Superior temporal gyrus (tissue), 1 donor: Measurements from ENCODE around the gene MRPL17.

Source experiments
- DNase-seq: peaks from one replicate; pipeline ENCODE4 v3.0.0-alpha.2; 2016; ENCODE audit errors: extremely low spot score

The MRPL17 gene

DNA sequence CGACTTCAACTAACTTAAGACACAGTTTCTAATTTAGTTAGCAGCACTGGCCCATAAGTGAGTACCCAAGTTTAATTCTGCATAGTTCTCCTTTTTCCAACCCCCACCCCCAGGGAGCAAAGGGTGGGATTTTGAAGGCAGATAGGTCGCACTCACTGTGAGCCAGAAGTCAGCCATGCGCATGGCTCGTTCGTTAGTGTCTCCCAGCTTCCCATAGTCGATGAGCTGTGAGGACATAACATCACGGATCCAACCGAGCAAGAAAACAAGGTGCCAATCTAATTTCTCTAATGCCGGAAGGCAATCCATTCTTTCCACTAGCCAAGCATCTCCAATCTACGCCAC is 577 bp downstream of the MRPL17 start:
- peak; percentile 32 for DNase-seq

DNA sequence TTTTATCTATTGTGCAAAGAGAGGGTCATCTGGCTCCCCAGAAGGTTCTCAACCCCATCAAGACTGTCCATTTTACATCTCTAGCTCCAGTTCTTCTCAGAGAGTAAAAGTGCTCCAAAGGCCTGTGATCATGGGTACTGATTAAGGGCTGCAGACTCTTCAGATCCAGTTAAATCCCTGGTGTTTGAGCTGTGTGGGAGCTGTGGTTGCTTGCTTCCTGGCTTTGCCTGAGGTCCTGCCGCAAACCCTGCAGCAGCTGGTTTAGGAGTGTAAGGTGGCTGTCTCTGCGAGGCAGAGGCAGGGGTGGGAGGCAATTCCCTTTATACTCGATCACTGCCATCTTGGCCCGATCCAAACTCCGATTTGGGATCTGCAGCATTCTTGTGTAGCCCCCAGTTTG is 1.2 kb downstream of the MRPL17 start:
- DNase-seq, result no peak

DNA sequence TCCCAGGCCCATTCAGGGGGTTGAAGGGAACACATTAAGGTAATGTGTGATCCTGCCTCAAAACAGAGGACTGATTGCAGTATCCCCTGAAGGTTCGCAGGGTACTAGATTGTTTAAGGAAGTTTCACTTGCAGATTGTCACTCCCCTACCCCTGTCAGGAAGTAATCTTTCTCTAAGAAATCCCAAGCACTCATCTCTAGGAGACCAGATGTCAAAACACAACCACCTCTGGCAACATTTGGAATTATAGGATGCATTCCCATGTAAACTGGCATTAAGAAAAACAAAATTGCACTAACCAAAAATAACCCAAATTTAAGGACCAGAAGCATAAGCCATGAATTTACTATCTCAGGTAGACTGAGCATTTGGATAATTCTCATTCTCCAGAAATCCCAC is 1.6 kb downstream of the MRPL17 start:
- DNase-seq, result no peak

DNA sequence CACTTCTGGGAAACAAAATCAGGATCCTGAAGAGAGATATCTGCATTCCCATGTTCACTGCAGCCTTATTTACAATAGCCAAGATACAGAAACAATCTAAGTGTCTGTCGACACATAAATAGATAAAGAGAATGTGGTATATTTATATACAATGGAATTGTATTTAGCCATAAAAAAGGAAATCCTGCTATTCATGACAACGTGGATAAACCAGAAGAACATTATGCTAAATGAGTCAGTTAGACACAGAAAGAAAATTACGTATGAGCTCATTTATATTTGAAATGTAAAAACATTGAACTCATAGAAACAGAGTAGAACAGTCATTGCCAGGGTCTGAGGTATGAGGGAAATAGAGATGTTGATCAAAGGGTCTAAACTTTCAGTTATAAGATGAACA is 6.1 kb downstream of the MRPL17 start:
- DNase-seq, result no peak

DNA sequence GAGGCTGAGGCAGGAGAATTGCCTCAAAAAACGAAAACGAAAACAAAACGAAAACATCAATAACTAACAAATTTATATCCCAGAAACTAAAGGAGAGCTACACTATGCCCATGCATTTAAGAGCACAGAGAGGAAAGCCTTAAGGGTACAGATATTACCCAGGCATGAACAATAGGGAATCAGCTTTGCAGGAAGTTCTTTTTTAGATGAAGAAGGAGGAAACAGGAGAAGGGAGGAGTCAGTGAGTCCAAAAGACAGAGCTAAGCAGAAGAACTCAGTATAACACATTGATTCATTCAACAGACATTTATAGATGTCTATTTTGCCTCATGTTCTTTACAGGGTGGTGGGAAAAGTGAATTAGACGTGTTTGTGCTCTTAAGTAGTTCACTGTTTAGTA is 8.3 kb downstream of the MRPL17 start:
- DNase-seq, result no peak

DNA sequence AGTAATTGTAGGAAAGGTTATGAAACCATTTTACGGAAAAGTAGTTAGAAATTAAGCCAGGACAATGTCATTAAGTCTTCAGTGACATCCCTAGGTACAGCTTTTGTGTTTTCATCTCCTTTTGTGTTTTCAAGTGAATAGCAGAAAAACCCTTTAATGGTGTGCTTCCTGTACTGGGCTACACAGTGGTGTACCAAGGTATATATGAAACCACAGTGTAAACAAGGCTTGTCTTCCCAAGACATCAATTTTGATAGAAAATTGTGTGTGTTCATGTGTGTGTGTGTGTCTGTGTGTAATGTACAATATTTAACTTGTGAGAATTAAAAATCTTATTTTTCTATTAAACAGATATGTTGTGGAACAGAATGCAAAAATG is 8.9 kb downstream of the MRPL17 start:
- DNase-seq, result no peak

DNA sequence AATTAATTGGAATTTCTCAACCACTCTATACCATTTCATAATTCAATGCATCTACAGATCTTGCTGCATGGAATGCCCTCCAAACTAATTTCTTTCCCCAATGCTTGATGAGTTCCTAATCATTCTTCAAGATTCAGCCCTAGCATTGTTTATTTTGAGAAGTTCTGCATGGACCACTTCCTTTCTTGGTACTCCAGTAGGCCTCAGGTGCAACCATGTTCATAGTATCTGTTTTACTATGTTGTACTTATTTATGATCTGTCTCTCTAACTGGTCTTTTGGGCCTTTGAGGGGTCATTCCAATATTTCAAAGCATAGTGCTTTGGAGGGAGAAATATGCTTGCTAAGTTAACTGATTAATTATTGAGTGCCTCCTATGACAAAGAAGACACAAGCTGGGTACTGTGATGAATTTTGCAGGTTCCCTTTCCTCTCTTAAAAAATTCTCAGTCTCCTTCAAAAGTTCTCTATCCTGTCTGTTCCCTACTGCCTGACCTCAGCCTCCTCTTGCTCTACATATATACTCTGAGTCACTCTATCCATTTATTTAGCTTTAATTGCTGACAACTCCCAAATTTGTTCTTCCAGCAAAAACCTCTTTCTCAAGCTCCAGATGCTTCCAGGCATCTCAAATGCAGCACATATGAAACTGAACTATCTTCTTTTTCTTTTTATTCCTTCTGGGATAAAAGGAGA is 9.5 kb downstream of the MRPL17 start:
- no peak for DNase-seq

DNA sequence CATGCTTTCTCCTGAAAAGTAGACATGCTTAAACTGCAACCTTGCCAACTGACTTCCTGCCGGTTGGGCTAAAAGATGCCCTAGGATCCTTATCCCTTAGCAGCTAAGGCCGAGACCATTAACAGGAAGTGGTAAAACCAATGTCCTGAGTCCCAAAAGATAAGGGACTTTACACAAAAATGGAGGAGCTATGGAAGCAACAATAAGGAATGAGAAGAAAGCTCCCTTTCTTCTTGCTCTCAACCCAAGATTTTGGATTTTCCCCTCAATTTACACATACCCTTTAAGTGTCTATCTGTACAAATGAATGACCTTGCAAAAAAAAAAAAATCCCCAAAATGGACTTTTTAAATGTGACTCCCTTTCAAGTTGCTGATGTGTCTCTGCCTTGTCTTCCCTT is 11.1 kb downstream of the MRPL17 start:
- DNase-seq, result no peak

DNA sequence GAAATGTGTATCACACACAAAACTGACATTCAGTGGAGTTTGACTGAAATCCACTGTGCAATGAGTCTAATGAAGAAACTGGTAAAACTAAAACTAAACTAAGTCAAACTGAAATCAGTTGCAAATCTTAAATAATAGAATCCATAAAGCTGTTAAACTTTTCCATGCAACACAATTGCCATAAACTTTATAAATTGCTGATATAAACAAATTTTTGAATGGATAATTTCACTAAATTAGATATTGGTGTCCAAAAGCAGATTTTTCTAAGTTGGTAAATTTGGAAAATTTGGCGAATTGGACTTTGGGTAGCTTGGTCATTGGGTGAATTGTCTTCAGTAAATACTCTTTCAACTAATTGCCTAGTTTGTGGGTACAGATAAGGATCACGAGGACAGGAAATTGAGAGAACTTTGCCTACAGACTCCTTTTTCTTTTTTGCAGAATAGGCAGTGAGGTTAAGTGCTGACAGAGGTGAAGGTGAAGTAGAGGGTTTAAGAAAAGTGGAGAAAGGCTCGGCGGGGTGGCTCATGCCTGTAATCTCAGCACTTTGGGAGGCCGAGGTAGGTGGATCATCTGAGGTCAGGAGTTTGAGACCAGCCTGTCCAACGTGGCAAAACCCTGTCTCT is 12.8 kb downstream of the MRPL17 start:
- no peak for DNase-seq

DNA sequence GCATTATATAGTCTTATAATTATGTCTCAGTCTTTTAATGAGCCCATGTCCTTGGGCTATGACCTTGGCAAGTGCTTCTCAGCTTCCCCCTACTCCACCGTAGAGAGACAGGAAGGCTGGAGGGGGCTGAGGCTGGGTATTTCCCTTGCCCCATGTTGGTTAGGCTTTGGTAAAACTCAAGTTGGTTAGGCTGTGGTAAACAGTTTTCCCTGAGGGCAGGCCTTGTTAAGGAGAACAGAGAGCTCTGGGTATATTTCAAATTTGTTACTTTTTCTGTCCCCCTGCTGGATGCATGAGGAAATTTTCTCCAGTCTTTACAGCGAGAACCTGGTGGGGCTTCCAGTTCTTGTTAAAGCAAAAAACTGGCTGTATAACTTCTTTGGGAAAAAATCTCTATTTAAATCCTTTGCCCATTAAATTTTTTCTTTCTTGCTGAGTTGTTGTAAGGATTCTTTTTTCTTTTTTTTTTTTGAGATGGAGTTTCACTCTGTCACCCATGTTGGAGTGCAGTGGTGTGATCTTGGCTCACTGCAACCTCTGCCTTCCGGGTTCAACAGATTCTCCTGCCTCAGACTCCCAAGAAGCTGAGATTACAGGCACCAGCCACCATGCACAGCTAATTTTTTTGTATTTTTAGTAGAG is 15.3 kb downstream of the MRPL17 start:
- peak; percentile 29 for DNase-seq

DNA sequence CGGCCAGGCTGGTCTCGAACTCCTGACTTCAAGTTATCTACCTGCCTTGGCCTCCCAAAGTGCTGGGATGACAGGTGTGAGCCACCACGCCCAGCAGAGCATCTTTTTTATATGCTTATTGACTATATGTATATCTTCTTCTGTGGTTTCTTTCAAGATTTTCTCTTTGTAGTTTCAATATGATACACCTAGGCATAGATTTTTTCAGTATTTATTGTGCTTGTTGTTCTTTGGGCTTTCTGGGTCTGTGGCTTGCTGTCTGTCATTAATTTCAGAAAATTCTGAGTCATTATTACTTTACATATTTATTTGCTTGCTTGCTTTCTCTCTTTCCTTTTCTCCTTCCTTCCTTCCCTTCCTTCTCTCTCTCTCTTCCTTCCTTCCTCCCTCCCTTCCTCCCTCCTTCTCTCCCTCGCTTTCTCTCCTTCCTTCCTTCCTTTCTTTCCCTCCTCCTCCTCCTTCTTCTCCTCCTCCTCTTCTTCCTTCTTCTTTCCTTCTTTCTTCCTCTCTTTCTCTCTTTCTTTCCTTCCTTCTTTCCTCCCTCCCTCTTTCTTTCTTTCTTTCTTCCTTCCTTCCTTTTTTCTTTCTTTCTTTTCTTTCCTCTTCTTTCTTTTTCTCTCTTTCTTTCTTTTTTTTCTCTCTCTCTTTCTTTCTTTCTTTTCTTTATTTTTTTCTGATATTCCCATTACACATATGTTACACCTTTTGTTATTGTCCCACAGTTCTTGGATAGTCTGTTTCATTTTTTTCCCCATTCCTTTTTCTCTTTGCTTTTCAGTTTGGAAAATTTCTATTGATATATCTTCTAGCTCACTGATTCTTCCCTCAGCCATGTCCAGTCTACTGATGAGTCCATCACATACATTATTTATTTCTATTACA is 16.6 kb downstream of the MRPL17 start:
- no peak for DNase-seq

DNA sequence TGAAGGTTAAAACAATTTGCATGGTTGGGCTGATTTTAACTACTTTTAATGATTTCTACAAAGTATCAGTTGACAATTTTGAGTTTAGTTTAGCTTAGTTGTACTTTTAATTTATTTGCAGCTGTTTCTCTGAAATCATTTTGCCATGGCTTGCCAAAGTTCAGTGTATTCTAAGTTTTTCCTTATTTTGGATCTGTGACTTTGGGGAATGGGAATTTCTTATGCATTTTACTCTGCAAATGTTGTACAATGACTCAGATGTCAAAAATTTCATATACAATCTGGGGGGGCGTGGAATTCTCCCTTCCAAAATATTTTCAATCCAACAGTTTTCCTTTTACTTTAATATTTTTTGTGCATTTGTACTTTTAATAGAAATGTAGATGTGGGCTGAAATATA is 18.6 kb downstream of the MRPL17 start:
- DNase-seq, result no peak

DNA sequence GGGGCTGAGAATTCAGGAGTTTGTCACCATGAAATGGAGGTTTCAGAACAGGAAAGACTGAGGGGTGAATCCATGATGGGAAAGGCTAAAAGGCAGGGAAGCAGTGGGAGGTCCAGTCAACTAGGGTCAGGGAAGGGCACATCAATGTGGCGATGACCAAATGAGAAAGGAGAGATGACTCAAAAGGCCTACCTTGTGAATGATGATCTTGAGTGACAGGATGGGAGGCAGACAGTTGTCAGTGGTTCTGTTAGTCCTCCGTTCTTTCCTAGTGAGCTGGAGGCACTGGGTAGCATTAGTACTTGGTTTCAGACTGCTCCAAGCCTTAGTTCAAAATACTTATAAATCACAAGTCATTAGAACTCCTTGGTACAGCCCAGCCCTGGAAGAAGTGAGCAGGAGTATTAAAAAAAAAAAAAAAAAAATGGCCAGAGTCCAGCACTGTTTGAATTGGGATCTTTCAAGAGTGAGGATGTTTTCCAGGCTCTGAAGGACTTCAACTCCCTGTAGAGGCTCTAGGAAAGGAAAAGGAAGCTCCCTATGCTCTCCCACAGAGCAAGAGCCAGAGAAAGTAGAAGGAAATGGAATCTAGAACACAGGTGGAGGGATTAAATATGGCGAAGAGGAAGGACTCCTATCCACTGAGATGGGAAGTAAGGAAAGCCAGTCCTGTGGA is 19.2 kb downstream of the MRPL17 start:
- no peak for DNase-seq

DNA sequence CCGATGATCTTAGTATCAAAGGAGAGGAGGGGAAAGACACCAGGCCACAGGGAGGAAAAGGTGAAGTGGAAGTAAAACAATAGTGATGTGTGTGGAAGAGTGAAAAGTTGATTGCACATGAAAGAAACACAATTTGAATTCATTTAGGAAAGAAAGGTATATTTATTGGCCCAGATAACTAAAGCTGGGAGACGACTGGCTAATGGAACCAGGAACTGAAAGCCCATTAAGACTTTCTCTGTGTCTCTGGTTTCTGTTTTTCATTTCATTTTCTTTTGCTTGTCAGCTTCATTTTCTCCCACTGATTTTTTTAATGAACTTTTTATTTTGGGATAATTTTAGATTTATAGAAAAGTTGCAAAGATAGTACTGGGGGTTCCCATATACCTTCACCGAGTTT is 22.4 kb downstream of the MRPL17 start:
- no peak for DNase-seq

DNA sequence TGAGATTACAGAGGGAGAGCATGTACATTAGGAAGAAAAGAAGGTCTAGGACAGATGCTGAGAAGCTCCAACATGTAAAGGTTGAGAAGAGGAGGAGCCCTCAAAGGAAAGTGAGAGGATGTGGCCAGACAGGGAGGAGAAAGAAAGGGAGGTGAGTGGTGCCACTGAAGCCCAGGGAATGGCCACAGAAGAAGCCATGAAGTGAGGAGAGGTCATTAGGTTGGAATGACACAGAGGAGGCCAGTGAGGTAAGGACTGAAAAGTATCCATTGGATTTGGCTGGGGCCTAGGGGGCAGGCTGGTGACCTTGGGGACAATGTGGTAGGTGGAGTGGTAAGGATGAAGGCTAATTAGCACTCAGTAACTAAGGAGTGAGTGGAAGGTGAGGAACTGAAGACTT is 24.5 kb downstream of the MRPL17 start:
- DNase-seq, result no peak

DNA sequence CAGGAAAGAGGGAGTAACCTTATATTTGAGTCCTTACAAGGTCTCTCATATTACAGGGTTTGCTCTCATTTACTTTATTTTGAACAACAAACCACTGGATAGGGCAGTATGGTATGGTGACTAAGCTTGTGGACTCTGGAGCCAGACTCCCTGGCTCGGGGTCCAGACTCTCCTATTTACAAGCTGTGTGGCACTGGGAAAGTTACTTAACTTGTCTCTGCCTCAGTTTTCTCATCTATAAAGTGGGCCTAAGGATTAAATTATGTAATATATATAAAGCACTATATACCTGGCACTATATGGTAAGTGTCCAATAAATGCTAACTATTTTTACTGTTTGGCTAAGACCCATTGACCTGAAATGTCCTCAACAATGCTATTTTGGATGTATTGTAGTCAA is 25.8 kb downstream of the MRPL17 start:
- DNase-seq, result no peak

DNA sequence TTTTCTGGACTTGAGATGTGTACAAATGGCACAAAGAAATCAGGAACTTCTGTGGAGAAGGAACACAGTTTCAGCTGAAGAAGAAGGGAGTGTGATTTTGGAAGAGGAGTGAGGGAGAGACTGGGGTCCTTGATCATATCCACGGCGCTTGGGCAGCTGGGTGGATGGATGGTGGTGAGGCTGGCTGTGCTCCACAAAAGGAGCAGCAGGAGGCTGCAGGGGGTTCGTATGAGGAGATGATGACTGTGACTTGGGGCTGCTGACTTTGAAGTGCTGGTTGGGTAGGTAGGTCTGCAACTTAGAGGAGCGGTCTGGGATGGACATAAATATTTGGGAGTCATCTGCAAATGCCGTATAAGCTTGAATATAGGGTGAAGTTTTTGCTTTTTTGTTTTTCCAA is 26.2 kb downstream of the MRPL17 start:
- DNase-seq, result no peak

DNA sequence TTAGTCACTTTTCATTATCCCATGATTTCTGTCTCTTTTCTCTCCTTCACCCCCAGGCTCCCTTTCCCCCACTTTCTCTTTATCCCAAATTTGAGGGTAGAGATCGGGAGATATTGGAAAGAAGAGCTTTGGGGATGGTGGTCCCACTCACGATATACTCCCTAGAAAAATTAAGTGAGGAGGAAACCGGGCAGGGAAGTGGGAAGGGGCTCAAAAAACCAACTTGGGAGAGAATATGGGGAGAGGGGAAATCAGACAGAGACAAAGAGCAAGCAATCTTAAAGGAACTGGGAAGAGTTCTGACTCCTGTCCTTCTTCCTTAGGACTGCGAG is 26.6 kb downstream of the MRPL17 start:
- no peak for DNase-seq

DNA sequence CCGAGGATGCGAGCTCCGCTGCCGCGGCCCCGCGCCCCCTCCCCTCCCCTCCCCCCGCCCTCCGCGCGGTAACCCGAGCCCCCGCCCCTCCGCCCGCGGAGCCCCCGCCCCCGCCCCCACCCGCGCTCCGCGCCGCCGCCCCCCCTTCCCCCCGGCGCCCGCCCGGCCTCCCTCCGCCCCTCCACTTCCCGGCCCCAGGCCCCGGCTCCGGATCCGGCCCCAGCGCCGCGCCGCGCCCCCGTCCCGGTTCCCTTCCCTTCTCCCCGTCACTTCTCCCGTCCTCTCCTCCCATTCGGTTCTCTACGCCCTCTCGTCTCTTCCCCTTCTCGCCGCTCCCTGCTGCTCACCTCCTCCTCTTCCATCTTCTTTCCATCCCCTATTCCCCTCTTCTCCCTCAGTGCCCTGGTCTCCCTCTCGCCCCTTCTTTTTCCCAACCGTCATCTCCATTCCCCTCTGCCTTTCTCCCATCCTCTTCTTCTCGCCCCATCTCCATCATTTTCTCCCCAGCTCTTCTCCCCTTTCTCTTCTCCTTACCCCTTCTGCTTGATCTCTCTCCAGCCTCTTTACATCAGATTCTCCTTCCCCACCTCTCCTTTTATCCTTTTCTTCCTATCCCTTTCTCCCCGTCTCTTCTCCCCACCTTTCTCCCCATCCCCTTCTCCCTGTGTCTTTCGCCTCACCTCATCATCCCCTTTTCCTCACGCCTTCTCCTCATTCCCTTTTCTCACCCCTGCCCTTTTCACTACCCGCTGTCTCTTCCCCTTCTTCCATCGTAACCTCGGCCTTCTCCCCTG is 27.2 kb downstream of the MRPL17 start, which contains the start of gene DCHS1:
DCHS1 (minus strand) TSS at position 20 of the 794 bp plus-strand sequence. CDS start 14,196 bp downstream, outside the sequence.
- DNase-seq, result no peak

DNA sequence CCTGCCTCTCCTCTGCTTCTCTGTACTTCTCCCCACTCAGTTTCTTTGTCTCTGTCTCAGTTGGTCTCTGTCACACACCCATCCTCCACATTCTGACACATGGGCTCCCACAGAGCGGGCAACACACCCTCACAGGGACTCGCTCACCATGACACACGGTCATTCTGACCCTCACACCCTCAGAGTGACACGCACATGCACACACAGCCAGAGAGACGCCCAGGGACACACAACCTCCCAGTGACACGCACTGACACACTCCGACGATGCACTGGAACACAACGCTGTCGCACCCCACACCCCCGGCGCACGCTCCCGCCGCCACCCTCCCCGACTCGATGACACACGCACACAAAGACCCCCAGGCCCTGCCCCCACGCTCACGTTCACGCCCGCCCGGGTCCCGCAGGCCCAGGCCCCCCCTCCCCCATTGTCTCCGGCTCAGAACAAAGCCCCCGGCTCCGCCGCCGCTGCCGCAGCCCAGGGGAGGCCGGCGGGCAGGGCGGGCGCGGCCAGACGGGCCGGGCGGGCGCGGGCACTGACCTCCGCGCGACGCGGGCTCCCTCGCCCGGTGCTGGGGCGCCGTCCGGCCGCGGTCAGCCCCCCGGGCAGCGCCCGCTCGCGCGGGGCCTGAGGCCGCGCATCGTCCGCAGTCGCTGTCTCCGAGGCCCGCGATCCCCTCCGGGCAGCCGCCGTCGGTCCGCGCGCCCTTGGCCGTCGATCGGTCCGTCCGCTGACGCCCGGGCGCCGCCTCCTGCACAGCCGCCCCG is 27.9 kb downstream of the MRPL17 start:
- DNase-seq, result no peak
